ENCODE results near the gene POPDC3. TPM values are rescaled to one million over a fixed set of nuclear protein-coding genes. Genes with fewer than 3 reads are reported as not detected.

Gene POPDC3
- total and polyA plus RNA-seq, 2 donors (not counting 1 experiment from before 2014, with no cell fraction given), result not detected

- H3K9ac ChIP-seq (ENCODE audit: low read length), result no peak overlapping the region
- H3K27me3 ChIP-seq (replicated peaks in 1 of 4; ENCODE audit: control extremely low read depth in 1 of 4, control insufficient read depth in 3 of 4, insufficient read depth in 4 of 4, low read length in 3 of 4), result peaks cover 0 to 6% (median 3%) of the 10 kb centered on the region in 4 experiments
- H2AFZ ChIP-seq (ENCODE audit: insufficient read depth, low read depth, low read length, poor library complexity, severe bottlenecking), result no peak overlapping the region
- no peak overlapping the region for H3K27ac Mint-ChIP-seq
- H4K20me1 ChIP-seq (ENCODE audit: control insufficient read depth, insufficient read depth, low read length, poor library complexity, severe bottlenecking), result no peaks in the 10 kb centered on the region
- H3K4me2 ChIP-seq (replicated peaks; ENCODE audit: low read depth, low read length, poor library complexity, severe bottlenecking), result no peak overlapping the region
- no peaks in the 10 kb centered on the region for H3K79me2 ChIP-seq (ENCODE audit: control insufficient read depth, insufficient read depth, low read length)
- H3K4me3 ChIP-seq (ENCODE audit: control extremely low read depth in 1 of 5, extremely low read depth in 1 of 5, insufficient read depth in 1 of 5, low read depth in 2 of 5, low read length in 4 of 5), result no peak overlapping the region
- no peaks in the 10 kb centered on the region for H3K4me1 Mint-ChIP-seq
- no peaks in the 10 kb centered on the region for H3K9me3 ChIP-seq (ENCODE audit: control extremely low read depth in 1 of 3, control insufficient read depth in 2 of 3, insufficient read depth in 1 of 3, low read length in 2 of 3)
- H3K36me3 ChIP-seq (replicated peaks in 1 of 2; ENCODE audit: control extremely low read depth in 1 of 2, control insufficient read depth in 1 of 2, extremely low read depth in 1 of 2, insufficient read depth in 2 of 2, low read length in 1 of 2), result no peaks in the 10 kb centered on the region
- no peaks in the 10 kb centered on the region for H3K4me1 ChIP-seq (ENCODE audit: control insufficient read depth in 2 of 2, insufficient read depth in 2 of 2, low read length in 2 of 2)
- CTCF ChIA-PET, result no interaction called here
- ATAC-seq (ENCODE audit: low read depth), result no peak
- POLR2A ChIA-PET, result no interaction called here
- WGBS (ENCODE audit: insufficient coverage), result no CpG with 5 or more reads among the region's 1 CpG
- peaks cover 23% of the 10 kb centered on the region for H3K27me3 Mint-ChIP-seq
- no peaks in the 10 kb centered on the region for H3K9me3 Mint-ChIP-seq (ENCODE audit: insufficient read depth)
- DNase-seq, result no peak
- no peak overlapping the region for H3K4me3 Mint-ChIP-seq
- no peak overlapping the region for H3K27ac ChIP-seq (ENCODE audit: low read length in 2 of 2)
- TF ChIP-seq CTCF (IDR thresholded peaks at IDR 0.05) (no peak), EZH2 (IDR thresholded peaks at IDR 0.05; ENCODE audit: borderline replicate concordance, insufficient read depth, low read depth, low read length, poor library complexity, severe bottlenecking) (no peak)
- intact Hi-C loops (cut with micrococcal nuclease), result no loop called here
Measured at GRCh38 chr6:105191351-105191750, 11.5 kb upstream of the POPDC3 start.

GRCh38 chr6:105189026-105189820 is 9.4 kb upstream of the POPDC3 start:
- Histone ChIP-seq H4K20me1 (ENCODE audit: control insufficient read depth, insufficient read depth, low read length, poor library complexity, severe bottlenecking) (no peaks in the 10 kb centered on the region), H3K36me3 (replicated peaks in 1 of 2; ENCODE audit: control extremely low read depth in 1 of 2, control insufficient read depth in 1 of 2, extremely low read depth in 1 of 2, insufficient read depth in 2 of 2, low read length in 1 of 2) (no peaks in the 10 kb centered on the region), H3K9ac (ENCODE audit: low read length) (no peak overlapping the region), H3K4me2 (replicated peaks; ENCODE audit: low read depth, low read length, poor library complexity, severe bottlenecking) (no peak overlapping the region), H2AFZ (ENCODE audit: insufficient read depth, low read depth, low read length, poor library complexity, severe bottlenecking) (no peak overlapping the region), H3K27me3 (replicated peaks in 1 of 4; ENCODE audit: control extremely low read depth in 1 of 4, control insufficient read depth in 3 of 4, insufficient read depth in 4 of 4, low read length in 3 of 4) (peaks cover 0 to 2% (median under 1%) of the 10 kb centered on the region in 4 experiments), H3K27ac (ENCODE audit: low read length in 2 of 2) (no peak overlapping the region), H3K9me3 (ENCODE audit: control extremely low read depth in 1 of 3, control insufficient read depth in 2 of 3, insufficient read depth in 1 of 3, low read length in 2 of 3) (no peaks in the 10 kb centered on the region), H3K4me3 (ENCODE audit: control extremely low read depth in 1 of 5, extremely low read depth in 1 of 5, insufficient read depth in 1 of 5, low read depth in 2 of 5, low read length in 4 of 5) (no peak overlapping the region), H3K79me2 (ENCODE audit: control insufficient read depth, insufficient read depth, low read length) (no peaks in the 10 kb centered on the region), H3K4me1 (ENCODE audit: control insufficient read depth in 2 of 2, insufficient read depth in 2 of 2, low read length in 2 of 2) (no peaks in the 10 kb centered on the region)
- peaks cover 19% of the 10 kb centered on the region for H3K27me3 Mint-ChIP-seq
- no peak for TF ChIP-seq EZH2 (IDR thresholded peaks at IDR 0.05; ENCODE audit: borderline replicate concordance, insufficient read depth, low read depth, low read length, poor library complexity, severe bottlenecking)
- no peak for TF ChIP-seq CTCF (IDR thresholded peaks at IDR 0.05)
- DNase-seq, result no peak
- H3K9me3 Mint-ChIP-seq (ENCODE audit: insufficient read depth), result no peaks in the 10 kb centered on the region
- WGBS (ENCODE audit: insufficient coverage), result 83% methylated on average over 7 of the region's 10 CpGs
- intact Hi-C loops (cut with micrococcal nuclease), result no loop called here
- no peaks in the 10 kb centered on the region for H3K4me1 Mint-ChIP-seq
- ChIA-PET POLR2A (no interaction called here), CTCF (no interaction called here)
- ATAC-seq (ENCODE audit: low read depth), result no peak
- no peak overlapping the region for H3K4me3 Mint-ChIP-seq
- H3K27ac Mint-ChIP-seq, result no peak overlapping the region
